GM23338 (cell line): Measurements from ENCODE around the gene FBXL5. TPM values are rescaled to one million over a fixed set of nuclear protein-coding genes. Genes with fewer than 3 reads are reported as not detected.

ENCODE experiments used
- ATAC-seq: fragments of 200-7000 bp; cut with Tn5 transposase; 3 replicates; pipeline ENCODE4 v1.9.1; 2020
- DNase-seq: peaks from one replicate; pipeline ENCODE4 v3.0.0-alpha.2; 2015; ENCODE audit warnings: low spot score
- H2AFZ ChIP-seq: fragments of 200-600 bp; sonication (generic); 2 replicates; pipeline ENCODE4 v1.8.0; 2016; ENCODE audit warnings: antibody characterized with exemption, mild to moderate bottlenecking, moderate library complexity
- H3F3A ChIP-seq: fragments of 200-600 bp; sonication (generic); replicated peaks from 2 replicates; pipeline ENCODE4 v1.8.0; 2017; ENCODE audit warnings: antibody characterized with exemption, mixed run types, low read depth
- H3K27ac ChIP-seq: fragments of 200-600 bp; sonication (generic); 2 replicates; pipeline ENCODE4 v1.6.1; 2016; ENCODE audit warnings: low read depth
- H3K27me3 ChIP-seq: fragments of 200-600 bp; sonication (generic); 2 replicates; pipeline ENCODE4 v1.8.0; 2016; ENCODE audit warnings: mild to moderate bottlenecking, mixed run types, moderate library complexity; ENCODE audit not compliant: insufficient read depth
- H3K36me3 ChIP-seq: fragments of 200-600 bp; sonication (generic); 2 replicates; pipeline ENCODE4 v1.8.0; 2016; ENCODE audit warnings: mild to moderate bottlenecking; ENCODE audit not compliant: insufficient read depth
- H3K4me1 ChIP-seq: fragments of 200-600 bp; sonication (generic); 2 replicates; pipeline ENCODE4 v1.8.0; 2016; ENCODE audit warnings: mild to moderate bottlenecking, moderate library complexity; ENCODE audit not compliant: insufficient read depth
- H3K4me2 ChIP-seq: fragments of 200-600 bp; sonication (generic); 2 replicates; pipeline ENCODE4 v1.7.1; 2017; ENCODE audit warnings: mixed run types
- H3K4me3 ChIP-seq: fragments of 200-600 bp; sonication (generic); 2 replicates; pipeline ENCODE4 v1.6.1; 2016; ENCODE audit warnings: mixed run types
- H3K79me2 ChIP-seq: fragments of 200-600 bp; sonication (generic); replicated peaks from 2 replicates; pipeline ENCODE4 v1.8.0; 2017; ENCODE audit warnings: mild to moderate bottlenecking; ENCODE audit not compliant: insufficient read depth
- H3K9me2 ChIP-seq: fragments of 200-600 bp; sonication (generic); 2 replicates; pipeline ENCODE4 v1.8.0; 2017; ENCODE audit not compliant: insufficient read depth
- H4K20me1 ChIP-seq: fragments of 200-600 bp; sonication (generic); replicated peaks from 2 replicates; pipeline ENCODE4 v1.8.0; 2017; ENCODE audit warnings: mild to moderate bottlenecking; ENCODE audit not compliant: insufficient read depth
- H3K27ac Mint-ChIP-seq: 2 replicates; pipeline ENCODE4 v1.8.0; 2020; ENCODE audit warnings: inconsistent platforms, mild to moderate bottlenecking, moderate library complexity, mixed read lengths
- H3K27me3 Mint-ChIP-seq: 3 replicates; pipeline ENCODE4 v1.8.0; 2022; ENCODE audit warnings: low read depth, mild to moderate bottlenecking, moderate library complexity, mixed read lengths, inconsistent platforms; ENCODE audit not compliant: insufficient read depth, poor library complexity
- H3K36me3 Mint-ChIP-seq: 3 replicates; pipeline ENCODE4 v1.8.0; 2021; ENCODE audit warnings: low read depth, mild to moderate bottlenecking, inconsistent platforms, moderate library complexity, mixed read lengths
- H3K4me1 Mint-ChIP-seq: 3 replicates; pipeline ENCODE4 v1.8.0; 2020; ENCODE audit warnings: mild to moderate bottlenecking, inconsistent platforms, mixed read lengths
- H3K4me3 Mint-ChIP-seq: 3 replicates; pipeline ENCODE4 v1.8.0; 2021; ENCODE audit warnings: moderate library complexity, mild to moderate bottlenecking, inconsistent platforms, mixed read lengths
- H3K9me3 Mint-ChIP-seq: 3 replicates; pipeline ENCODE4 v1.8.0; 2020; ENCODE audit warnings: moderate library complexity, mild to moderate bottlenecking, inconsistent platforms, mixed read lengths
- CREB1 ChIP-seq: fragments of 250-450 bp; sonication (Bioruptor Pico); IDR thresholded peaks from 2 replicates; pipeline ENCODE4 v1.5.0; 2020; ENCODE audit warnings: low read depth, mild to moderate bottlenecking, moderate library complexity
- EZH2 ChIP-seq: fragments of 200-600 bp; sonication (generic); IDR thresholded peaks from one replicate; pipeline ENCODE4 v1.8.0; 2017; ENCODE audit warnings: antibody characterized with exemption, mild to moderate bottlenecking, low read depth; ENCODE audit not compliant: unreplicated experiment
- EZH2phosphoT487 ChIP-seq: fragments of 200-600 bp; sonication (generic); IDR thresholded peaks from one replicate; pipeline ENCODE4 v1.8.1; 2018; ENCODE audit warnings: antibody characterized with exemption; ENCODE audit not compliant: unreplicated experiment
- JUNB ChIP-seq: IDR thresholded peaks from one replicate; pipeline ENCODE4 v1.6.1; 2016; ENCODE audit warnings: antibody characterized with exemption; ENCODE audit not compliant: unreplicated experiment
- NANOG ChIP-seq: IDR thresholded peaks from 2 replicates; pipeline ENCODE4 v1.6.1; 2016; ENCODE audit warnings: antibody characterized with exemption, borderline replicate concordance
- POLR2AphosphoS5 ChIP-seq: IDR thresholded peaks from 2 replicates; pipeline ENCODE4 v1.6.1; 2016; ENCODE audit warnings: antibody characterized with exemption, low read depth
- STAT1 ChIP-seq: IDR thresholded peaks from one replicate; pipeline ENCODE4 v1.6.1; 2016; ENCODE audit warnings: antibody characterized with exemption; ENCODE audit not compliant: unreplicated experiment
- ZNF114 ChIP-seq: fragments of 250-450 bp; sonication (Bioruptor Pico); IDR thresholded peaks from 2 replicates; pipeline ENCODE4 v1.5.0; 2020; ENCODE audit warnings: mild to moderate bottlenecking, moderate library complexity
- ZNF331 ChIP-seq: fragments of 250-450 bp; sonication (Bioruptor Pico); IDR thresholded peaks from 2 replicates; pipeline ENCODE4 v1.5.0; 2020; ENCODE audit warnings: low read depth, mild to moderate bottlenecking, moderate library complexity
- polyA plus RNA-seq: library from polyadenylated mRNA; unstranded; fragments of >200 nt; fragmentation: Nextera tagmentation; extraction: Ambion mirVana; gene quantifications from 2 replicates; pipeline ENCODE4 v1.2.1, GENCODE V29; 2016
- total RNA-seq: library from RNA; depleted of rRNA; stranded (reverse); fragments of >200 nt; shearing (Covaris generic); gene quantifications from 2 replicates; pipeline ENCODE4 v1.2.3, GENCODE V29; 2014
- TF ChIP-seq, protein P1 (sequence below): fragments of 250-450 bp; sonication (Bioruptor Pico); IDR thresholded peaks from 2 replicates; pipeline ENCODE4 v1.5.0; 2020; ENCODE audit warnings: mild to moderate bottlenecking, moderate library complexity
- TF ChIP-seq, protein P2 (sequence below): IDR thresholded peaks from 2 replicates; pipeline ENCODE4 v1.6.1; 2016; ENCODE audit warnings: antibody characterized with exemption
- TF ChIP-seq, protein P3 (sequence below): IDR thresholded peaks from one replicate; pipeline ENCODE4 v1.6.1; 2018; ENCODE audit warnings: antibody characterized with exemption; ENCODE audit not compliant: unreplicated experiment

Gene FBXL5
- total and polyA plus RNA-seq, 2 experiments from 2014 or later, result 55.7 to 81.9 TPM

DNA sequence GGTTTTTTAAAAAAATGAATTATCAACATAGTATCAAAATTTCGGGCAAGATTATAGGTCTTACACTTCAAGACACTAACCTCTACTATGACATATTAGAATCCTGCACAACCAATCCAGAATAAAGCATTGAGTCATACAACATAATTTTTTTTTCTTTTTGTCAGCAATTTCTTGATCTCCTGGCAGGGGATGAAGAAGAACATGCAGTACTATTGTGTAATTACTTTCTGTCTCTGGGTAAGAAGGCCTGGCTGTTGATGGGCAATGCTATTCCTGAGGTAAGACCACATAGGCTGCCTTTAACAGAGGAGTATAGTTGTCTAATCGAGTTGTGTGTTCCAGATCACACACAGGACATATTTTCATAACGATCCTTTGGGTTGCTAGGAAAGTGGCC lies 67.5 kb downstream of the FBXL5 start:
- Mint-ChIP-seq H3K27ac (no peak overlapping the region), H3K4me3 (no peak overlapping the region), H3K4me1 (no peaks in the 10 kb centered on the region), H3K9me3 (peaks cover 11% of the 10 kb centered on the region), H3K27me3 (no peaks in the 10 kb centered on the region), H3K36me3 (peaks cover 20% of the 10 kb centered on the region)
- no peak for DNase-seq
- Histone ChIP-seq H3K27me3 (no peaks in the 10 kb centered on the region), H3K4me3 (no peak overlapping the region), H3K9me2 (no peaks in the 10 kb centered on the region; the same call in 1 of the 2 replicates), H3K27ac (no peak overlapping the region), H2AFZ (no peak overlapping the region), H3K36me3 (no peaks in the 10 kb centered on the region; the same call in 1 of the 2 replicates), H4K20me1 (no peaks in the 10 kb centered on the region), H3K4me1 (peaks cover 14% of the 10 kb centered on the region), H3F3A (no peaks in the 10 kb centered on the region), H3K79me2 (no peaks in the 10 kb centered on the region), H3K4me2 (no peak overlapping the region)
- no peak for ATAC-seq
- no peak for TF ChIP-seq CREB1
- no peak for TF ChIP-seq POLR2AphosphoS5
- TF ChIP-seq NANOG, result no peak

DNA sequence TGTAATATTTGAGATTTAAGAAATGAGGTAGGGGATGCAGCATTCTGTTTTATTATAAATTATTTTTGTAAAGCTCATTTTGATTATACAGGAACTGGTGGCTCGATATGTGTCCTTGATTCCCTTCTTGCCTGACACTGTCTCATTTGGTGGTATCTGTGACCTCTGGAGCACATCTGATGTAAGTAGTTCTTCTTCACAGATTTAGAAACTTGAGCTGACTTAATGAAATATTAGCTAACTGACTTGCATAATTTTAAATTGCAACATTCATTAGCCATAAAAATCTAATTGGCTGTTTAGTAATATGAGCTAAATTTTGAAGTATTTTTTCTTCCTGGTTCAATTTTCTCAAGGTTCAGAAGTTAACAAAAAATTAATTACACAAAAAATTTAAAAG lies 69.1 kb downstream of the FBXL5 start:
- no peaks in the 10 kb centered on the region; the same call in 1 of the 2 replicates for H3K9me2 ChIP-seq
- no peaks in the 10 kb centered on the region for H3K79me2 ChIP-seq
- H3K9me3 Mint-ChIP-seq, result peaks cover 11% of the 10 kb centered on the region
- H3K4me1 ChIP-seq, result no peaks in the 10 kb centered on the region; the same call in 1 of the 2 replicates
- H3K27ac Mint-ChIP-seq, result no peak overlapping the region
- no peak for DNase-seq
- H3K4me3 ChIP-seq, result no peak overlapping the region
- ATAC-seq, result no peak
- no peaks in the 10 kb centered on the region for H4K20me1 ChIP-seq
- H2AFZ ChIP-seq, result no peak overlapping the region
- H3K4me1 Mint-ChIP-seq, result no peaks in the 10 kb centered on the region
- H3F3A ChIP-seq, result no peaks in the 10 kb centered on the region
- peaks cover 18% of the 10 kb centered on the region for H3K36me3 Mint-ChIP-seq
- H3K4me3 Mint-ChIP-seq, result no peak overlapping the region
- H3K27me3 ChIP-seq, result no peaks in the 10 kb centered on the region
- no peaks in the 10 kb centered on the region; the same call in 1 of the 2 replicates for H3K36me3 ChIP-seq
- no peaks in the 10 kb centered on the region for H3K27me3 Mint-ChIP-seq
- no peak overlapping the region for H3K4me2 ChIP-seq
- H3K27ac ChIP-seq, result no peak overlapping the region
- TF ChIP-seq, protein P1, sequence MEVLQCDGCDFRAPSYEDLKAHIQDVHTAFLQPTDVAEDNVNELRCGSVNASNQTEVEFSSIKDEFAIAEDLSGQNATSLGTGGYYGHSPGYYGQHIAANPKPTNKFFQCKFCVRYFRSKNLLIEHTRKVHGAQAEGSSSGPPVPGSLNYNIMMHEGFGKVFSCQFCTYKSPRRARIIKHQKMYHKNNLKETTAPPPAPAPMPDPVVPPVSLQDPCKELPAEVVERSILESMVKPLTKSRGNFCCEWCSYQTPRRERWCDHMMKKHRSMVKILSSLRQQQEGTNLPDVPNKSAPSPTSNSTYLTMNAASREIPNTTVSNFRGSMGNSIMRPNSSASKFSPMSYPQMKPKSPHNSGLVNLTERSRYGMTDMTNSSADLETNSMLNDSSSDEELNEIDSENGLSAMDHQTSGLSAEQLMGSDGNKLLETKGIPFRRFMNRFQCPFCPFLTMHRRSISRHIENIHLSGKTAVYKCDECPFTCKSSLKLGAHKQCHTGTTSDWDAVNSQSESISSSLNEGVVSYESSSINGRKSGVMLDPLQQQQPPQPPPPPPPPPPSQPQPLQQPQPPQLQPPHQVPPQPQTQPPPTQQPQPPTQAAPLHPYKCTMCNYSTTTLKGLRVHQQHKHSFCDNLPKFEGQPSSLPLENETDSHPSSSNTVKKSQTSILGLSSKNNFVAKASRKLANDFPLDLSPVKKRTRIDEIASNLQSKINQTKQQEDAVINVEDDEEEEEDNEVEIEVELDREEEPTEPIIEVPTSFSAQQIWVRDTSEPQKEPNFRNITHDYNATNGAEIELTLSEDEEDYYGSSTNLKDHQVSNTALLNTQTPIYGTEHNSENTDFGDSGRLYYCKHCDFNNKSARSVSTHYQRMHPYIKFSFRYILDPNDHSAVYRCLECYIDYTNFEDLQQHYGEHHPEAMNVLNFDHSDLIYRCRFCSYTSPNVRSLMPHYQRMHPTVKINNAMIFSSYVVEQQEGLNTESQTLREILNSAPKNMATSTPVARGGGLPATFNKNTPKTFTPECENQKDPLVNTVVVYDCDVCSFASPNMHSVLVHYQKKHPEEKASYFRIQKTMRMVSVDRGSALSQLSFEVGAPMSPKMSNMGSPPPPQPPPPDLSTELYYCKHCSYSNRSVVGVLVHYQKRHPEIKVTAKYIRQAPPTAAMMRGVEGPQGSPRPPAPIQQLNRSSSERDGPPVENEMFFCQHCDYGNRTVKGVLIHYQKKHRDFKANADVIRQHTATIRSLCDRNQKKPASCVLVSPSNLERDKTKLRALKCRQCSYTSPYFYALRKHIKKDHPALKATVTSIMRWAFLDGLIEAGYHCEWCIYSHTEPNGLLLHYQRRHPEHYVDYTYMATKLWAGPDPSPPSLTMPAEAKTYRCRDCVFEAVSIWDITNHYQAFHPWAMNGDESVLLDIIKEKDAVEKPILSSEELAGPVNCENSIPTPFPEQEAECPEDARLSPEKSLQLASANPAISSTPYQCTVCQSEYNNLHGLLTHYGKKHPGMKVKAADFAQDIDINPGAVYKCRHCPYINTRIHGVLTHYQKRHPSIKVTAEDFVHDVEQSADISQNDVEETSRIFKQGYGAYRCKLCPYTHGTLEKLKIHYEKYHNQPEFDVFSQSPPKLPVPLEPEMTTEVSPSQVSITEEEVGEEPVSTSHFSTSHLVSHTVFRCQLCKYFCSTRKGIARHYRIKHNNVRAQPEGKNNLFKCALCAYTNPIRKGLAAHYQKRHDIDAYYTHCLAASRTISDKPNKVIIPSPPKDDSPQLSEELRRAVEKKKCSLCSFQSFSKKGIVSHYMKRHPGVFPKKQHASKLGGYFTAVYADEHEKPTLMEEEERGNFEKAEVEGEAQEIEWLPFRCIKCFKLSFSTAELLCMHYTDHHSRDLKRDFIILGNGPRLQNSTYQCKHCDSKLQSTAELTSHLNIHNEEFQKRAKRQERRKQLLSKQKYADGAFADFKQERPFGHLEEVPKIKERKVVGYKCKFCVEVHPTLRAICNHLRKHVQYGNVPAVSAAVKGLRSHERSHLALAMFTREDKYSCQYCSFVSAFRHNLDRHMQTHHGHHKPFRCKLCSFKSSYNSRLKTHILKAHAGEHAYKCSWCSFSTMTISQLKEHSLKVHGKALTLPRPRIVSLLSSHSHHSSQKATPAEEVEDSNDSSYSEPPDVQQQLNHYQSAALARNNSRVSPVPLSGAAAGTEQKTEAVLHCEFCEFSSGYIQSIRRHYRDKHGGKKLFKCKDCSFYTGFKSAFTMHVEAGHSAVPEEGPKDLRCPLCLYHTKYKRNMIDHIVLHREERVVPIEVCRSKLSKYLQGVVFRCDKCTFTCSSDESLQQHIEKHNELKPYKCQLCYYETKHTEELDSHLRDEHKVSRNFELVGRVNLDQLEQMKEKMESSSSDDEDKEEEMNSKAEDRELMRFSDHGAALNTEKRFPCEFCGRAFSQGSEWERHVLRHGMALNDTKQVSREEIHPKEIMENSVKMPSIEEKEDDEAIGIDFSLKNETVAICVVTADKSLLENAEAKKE (CRISPR knock-in tag), result no peak
- TF ChIP-seq ZNF114 (CRISPR knock-in tag), result no peak
- no peak for TF ChIP-seq STAT1
- TF ChIP-seq JUNB, result no peak
- TF ChIP-seq, protein P2, sequence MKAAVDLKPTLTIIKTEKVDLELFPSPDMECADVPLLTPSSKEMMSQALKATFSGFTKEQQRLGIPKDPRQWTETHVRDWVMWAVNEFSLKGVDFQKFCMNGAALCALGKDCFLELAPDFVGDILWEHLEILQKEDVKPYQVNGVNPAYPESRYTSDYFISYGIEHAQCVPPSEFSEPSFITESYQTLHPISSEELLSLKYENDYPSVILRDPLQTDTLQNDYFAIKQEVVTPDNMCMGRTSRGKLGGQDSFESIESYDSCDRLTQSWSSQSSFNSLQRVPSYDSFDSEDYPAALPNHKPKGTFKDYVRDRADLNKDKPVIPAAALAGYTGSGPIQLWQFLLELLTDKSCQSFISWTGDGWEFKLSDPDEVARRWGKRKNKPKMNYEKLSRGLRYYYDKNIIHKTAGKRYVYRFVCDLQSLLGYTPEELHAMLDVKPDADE, result no peak
- TF ChIP-seq EZH2, result no peak
- TF ChIP-seq POLR2AphosphoS5, result no peak
- no peak for TF ChIP-seq CREB1
- TF ChIP-seq, protein P3, sequence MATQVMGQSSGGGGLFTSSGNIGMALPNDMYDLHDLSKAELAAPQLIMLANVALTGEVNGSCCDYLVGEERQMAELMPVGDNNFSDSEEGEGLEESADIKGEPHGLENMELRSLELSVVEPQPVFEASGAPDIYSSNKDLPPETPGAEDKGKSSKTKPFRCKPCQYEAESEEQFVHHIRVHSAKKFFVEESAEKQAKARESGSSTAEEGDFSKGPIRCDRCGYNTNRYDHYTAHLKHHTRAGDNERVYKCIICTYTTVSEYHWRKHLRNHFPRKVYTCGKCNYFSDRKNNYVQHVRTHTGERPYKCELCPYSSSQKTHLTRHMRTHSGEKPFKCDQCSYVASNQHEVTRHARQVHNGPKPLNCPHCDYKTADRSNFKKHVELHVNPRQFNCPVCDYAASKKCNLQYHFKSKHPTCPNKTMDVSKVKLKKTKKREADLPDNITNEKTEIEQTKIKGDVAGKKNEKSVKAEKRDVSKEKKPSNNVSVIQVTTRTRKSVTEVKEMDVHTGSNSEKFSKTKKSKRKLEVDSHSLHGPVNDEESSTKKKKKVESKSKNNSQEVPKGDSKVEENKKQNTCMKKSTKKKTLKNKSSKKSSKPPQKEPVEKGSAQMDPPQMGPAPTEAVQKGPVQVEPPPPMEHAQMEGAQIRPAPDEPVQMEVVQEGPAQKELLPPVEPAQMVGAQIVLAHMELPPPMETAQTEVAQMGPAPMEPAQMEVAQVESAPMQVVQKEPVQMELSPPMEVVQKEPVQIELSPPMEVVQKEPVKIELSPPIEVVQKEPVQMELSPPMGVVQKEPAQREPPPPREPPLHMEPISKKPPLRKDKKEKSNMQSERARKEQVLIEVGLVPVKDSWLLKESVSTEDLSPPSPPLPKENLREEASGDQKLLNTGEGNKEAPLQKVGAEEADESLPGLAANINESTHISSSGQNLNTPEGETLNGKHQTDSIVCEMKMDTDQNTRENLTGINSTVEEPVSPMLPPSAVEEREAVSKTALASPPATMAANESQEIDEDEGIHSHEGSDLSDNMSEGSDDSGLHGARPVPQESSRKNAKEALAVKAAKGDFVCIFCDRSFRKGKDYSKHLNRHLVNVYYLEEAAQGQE, result no peak
- TF ChIP-seq ZNF331, result no peak
- no peak for TF ChIP-seq NANOG
- TF ChIP-seq EZH2phosphoT487, result no peak
